Nephron (organoid): ENCODE measurements around the gene TTC19.
"Not testable (repeated sequence)": the region's sequence is repeated elsewhere in the genome, so short reads cannot be mapped to it uniquely, and the experiment has no call there.

Experiments
- H3K27ac Mint-ChIP-seq, 3 experiments: 2 replicates each; pipeline ENCODE4 v1.8.0; 2020; ENCODE audit warnings: mixed read lengths in 3 of 3, mild to moderate bottlenecking in 2 of 3, moderate library complexity in 1 of 3
- H3K27me3 Mint-ChIP-seq: 2 replicates; pipeline ENCODE4 v1.8.0; 2021; ENCODE audit warnings: low read depth, mild to moderate bottlenecking, moderate library complexity, mixed read lengths
- H3K36me3 Mint-ChIP-seq: 2 replicates; pipeline ENCODE4 v1.8.0; 2020; ENCODE audit warnings: low read depth, mixed read lengths
- H3K4me1 Mint-ChIP-seq: 2 replicates; pipeline ENCODE4 v1.8.0; 2020; ENCODE audit warnings: mixed read lengths
- H3K4me3 Mint-ChIP-seq, 3 experiments: 2 replicates each; pipeline ENCODE4 v1.8.0; 2020; ENCODE audit warnings: mild to moderate bottlenecking in 3 of 3, mixed read lengths in 3 of 3, moderate library complexity in 2 of 3
- H3K9me3 Mint-ChIP-seq: 2 replicates; pipeline ENCODE4 v1.8.0; 2020; ENCODE audit warnings: mixed read lengths
- CTCF ChIP-seq, 3 experiments: fragments of 200-600 bp; sonication (generic); IDR thresholded peaks; one replicate each; pipeline ENCODE4 v1.5.0; 2021; ENCODE audit warnings: antibody characterized with exemption in 3 of 3; ENCODE audit not compliant: unreplicated experiment in 3 of 3

TTC19 gene

GRCh38 chr17:15977894-15978293, 21.7 kb upstream of the TTC19 start:
- H3K4me3 Mint-ChIP-seq = no peak overlapping the region
- no peak for TF ChIP-seq CTCF (IDR thresholded peaks at IDR 0.05; ENCODE audit: unreplicated experiment in 3 of 3)
- H3K4me1 Mint-ChIP-seq = no peaks in the 10 kb centered on the region
- H3K27me3 Mint-ChIP-seq = no peaks in the 10 kb centered on the region
- H3K36me3 Mint-ChIP-seq = peaks cover 68% of the 10 kb centered on the region
- peaks cover 5% of the 10 kb centered on the region for H3K9me3 Mint-ChIP-seq
- H3K27ac Mint-ChIP-seq = no peak overlapping the region

DNA sequence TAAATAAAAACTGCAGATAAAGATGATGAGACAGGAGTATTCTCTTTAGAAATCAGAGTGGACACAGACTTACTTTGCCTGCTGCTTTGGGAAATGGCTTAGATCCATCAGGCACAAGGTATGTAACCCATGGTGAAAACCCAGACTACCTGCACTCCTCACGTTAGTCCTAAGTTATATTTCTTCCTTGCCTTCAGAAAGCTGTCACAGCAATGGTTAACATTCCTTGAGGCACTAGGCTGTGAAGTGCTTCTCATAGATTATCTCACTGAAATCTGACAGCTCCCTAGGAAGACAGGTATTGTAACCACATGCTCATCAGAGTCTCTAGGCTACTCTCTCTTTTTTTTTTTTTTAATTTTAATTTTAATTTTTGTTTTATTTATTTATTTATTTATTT, 21.0 kb upstream of the TTC19 start:
- peaks cover 67% of the 10 kb centered on the region for H3K36me3 Mint-ChIP-seq

DNA sequence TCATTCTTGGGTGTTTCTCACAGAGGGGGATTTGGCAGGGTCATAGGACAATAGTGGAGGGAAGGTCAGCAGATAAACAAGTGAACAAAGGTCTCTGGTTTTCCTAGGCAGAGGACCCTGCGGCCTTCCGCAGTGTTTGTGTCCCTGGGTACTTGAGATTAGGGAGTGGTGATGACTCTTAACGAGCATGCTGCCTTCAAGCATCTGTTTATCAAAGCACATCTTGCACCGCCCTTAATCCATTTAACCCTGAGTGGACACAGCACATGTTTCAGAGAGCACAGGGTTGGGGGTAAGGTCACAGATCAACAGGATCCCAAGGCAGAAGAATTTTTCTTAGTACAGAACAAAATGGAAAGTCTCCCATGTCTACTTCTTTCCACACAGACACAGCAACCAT, 20.6 kb upstream of the TTC19 start:
- not testable (repeated sequence) for H3K4me3 Mint-ChIP-seq, H3K27me3 Mint-ChIP-seq, H3K27ac Mint-ChIP-seq, H3K4me1 Mint-ChIP-seq, H3K9me3 Mint-ChIP-seq
- peaks cover 68% of the 10 kb centered on the region for H3K36me3 Mint-ChIP-seq

More for the DNA sequence above, 21.0 kb upstream of the TTC19 start:
- Mint-ChIP-seq H3K27ac (no peak overlapping the region), H3K4me3 (no peak overlapping the region), H3K9me3 (peaks cover 5% of the 10 kb centered on the region), H3K27me3 (no peaks in the 10 kb centered on the region), H3K4me1 (no peaks in the 10 kb centered on the region)
- no peak for TF ChIP-seq CTCF (IDR thresholded peaks at IDR 0.05; ENCODE audit: unreplicated experiment in 3 of 3)

GRCh38 chr17:15981208-15981607, 18.4 kb upstream of the TTC19 start:
- peaks cover 5% of the 10 kb centered on the region for H3K9me3 Mint-ChIP-seq
- TF ChIP-seq CTCF (IDR thresholded peaks at IDR 0.05; ENCODE audit: unreplicated experiment in 3 of 3) = no peak
- no peak overlapping the region for H3K4me3 Mint-ChIP-seq
- no peaks in the 10 kb centered on the region for H3K4me1 Mint-ChIP-seq
- H3K27me3 Mint-ChIP-seq = no peaks in the 10 kb centered on the region
- no peak overlapping the region for H3K27ac Mint-ChIP-seq
- H3K36me3 Mint-ChIP-seq = peaks cover 70% of the 10 kb centered on the region

- Mint-ChIP-seq H3K4me1 (no peaks in the 10 kb centered on the region), H3K36me3 (peaks cover 73% of the 10 kb centered on the region), H3K27ac (peak overlapping the region in 1 of 3 experiments; percentile 17), H3K27me3 (no peaks in the 10 kb centered on the region), H3K9me3 (peaks cover 5% of the 10 kb centered on the region), H3K4me3 (no peak overlapping the region)
- TF ChIP-seq CTCF (IDR thresholded peaks at IDR 0.05; ENCODE audit: unreplicated experiment in 3 of 3) = no peak
Observed at GRCh38 chr17:15981646-15982580, 17.7 kb upstream of the TTC19 start.

DNA sequence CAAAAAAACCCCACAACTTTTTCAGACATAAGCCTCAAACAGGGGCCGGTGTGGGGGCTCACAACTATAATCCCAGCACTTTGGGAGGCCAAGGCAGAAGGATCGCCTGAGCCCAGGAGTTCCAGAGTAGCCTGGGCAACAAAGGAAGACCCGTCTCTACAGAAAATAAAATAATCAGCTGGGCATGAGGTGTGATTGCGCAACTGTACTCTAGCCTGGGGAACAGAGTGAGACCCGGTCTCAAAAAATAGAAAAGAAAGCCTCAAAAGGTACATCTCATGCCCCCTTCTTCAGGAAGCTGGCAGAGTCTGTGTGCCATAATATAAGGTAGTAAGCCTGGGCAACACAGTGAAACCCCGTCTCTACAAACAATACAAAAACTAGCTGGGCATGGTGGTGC, 3.3 kb upstream of the TTC19 start:
- Mint-ChIP-seq H3K9me3 (no peaks in the 10 kb centered on the region), H3K4me3 (no peak overlapping the region), H3K27me3 (peaks cover 3% of the 10 kb centered on the region), H3K36me3 (peaks cover 20% of the 10 kb centered on the region), H3K4me1 (peaks cover 14% of the 10 kb centered on the region), H3K27ac (no peak overlapping the region)
- TF ChIP-seq CTCF (IDR thresholded peaks at IDR 0.05; ENCODE audit: unreplicated experiment in 3 of 3) = no peak
